ENCODE data around the gene VIPR1.

DNA sequence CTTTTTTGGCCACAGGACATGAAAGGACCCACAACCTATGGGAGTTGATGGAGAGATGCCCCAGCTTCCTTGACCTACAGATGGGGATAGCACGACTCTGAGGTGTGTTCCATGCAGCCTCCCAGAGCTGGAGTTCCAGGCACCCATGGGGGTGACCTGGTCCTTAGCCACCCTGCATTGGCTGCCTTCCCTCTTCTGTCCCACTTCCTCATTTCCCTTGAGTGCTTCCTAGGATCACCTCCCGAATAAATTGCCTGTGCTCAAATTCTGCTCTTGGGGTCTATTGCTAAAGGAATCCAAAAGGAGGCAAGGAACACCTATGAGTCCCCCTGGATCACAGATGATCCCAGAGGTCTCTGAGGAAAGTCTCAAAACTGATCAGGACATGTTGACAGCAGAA is 24.7 kb upstream of the VIPR1 start:
- TF ChIP-seq, protein P1, sequence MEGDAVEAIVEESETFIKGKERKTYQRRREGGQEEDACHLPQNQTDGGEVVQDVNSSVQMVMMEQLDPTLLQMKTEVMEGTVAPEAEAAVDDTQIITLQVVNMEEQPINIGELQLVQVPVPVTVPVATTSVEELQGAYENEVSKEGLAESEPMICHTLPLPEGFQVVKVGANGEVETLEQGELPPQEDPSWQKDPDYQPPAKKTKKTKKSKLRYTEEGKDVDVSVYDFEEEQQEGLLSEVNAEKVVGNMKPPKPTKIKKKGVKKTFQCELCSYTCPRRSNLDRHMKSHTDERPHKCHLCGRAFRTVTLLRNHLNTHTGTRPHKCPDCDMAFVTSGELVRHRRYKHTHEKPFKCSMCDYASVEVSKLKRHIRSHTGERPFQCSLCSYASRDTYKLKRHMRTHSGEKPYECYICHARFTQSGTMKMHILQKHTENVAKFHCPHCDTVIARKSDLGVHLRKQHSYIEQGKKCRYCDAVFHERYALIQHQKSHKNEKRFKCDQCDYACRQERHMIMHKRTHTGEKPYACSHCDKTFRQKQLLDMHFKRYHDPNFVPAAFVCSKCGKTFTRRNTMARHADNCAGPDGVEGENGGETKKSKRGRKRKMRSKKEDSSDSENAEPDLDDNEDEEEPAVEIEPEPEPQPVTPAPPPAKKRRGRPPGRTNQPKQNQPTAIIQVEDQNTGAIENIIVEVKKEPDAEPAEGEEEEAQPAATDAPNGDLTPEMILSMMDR (IDR thresholded peaks at IDR 0.05) = no peak
- TF ChIP-seq EP300 (IDR thresholded peaks at IDR 0.05) (no peak), POLR2A (IDR thresholded peaks at IDR 0.05; ENCODE audit: low read depth) (no peak)
